Pancreas (tissue), 10 donors: ENCODE results near the gene WDR33. TPM values are rescaled to one million over a fixed set of nuclear protein-coding genes. Genes with fewer than 3 reads are reported as not detected.

Experiments
- ATAC-seq, 4 donors: fragments of 200-7000 bp; cut with Tn5 transposase; one replicate each; pipeline versions ENCODE4 v1.8.0 to v1.9.1; 2020; ENCODE audit warnings: mild to moderate bottlenecking in 4 of 4, moderate library complexity in 4 of 4
- DNase-seq, 6 donors: peaks; one replicate each; pipeline ENCODE4 v3.0.0-alpha.2; 2020
- FAIRE-seq: peaks from 2 replicates; lab custom pipeline; 2012; peaks lifted over from hg19 to GRCh38; lab: Jason Lieb, UNC
- H3K27ac ChIP-seq, 4 donors: fragments of 200-600 bp; sonication (generic); 1 replicate in 3 of 4; 2 replicates in 1 of 4; pipeline versions ENCODE4 v1.5.0 to v1.8.0; 2020
- H3K27me3 ChIP-seq, 4 donors: fragments of 200-600 bp; one replicate each; pipeline ENCODE4 v1.8.0; 2021
- H3K36me3 ChIP-seq, 3 donors: fragments of 200-600 bp; sonication (generic) in 1 of 3; one replicate each; pipeline versions ENCODE4 v1.5.0 to v1.8.0; 2020 to 2021
- H3K4me1 ChIP-seq, 3 donors: fragments of 200-600 bp; one replicate each; pipeline ENCODE4 v1.8.0; 2021
- H3K4me3 ChIP-seq, 4 donors: fragments of 200-600 bp; sonication (generic) in 2 of 4; one replicate each; pipeline versions ENCODE4 v1.5.0 to v1.8.0; 2020 to 2021
- H3K9me3 ChIP-seq, 4 donors: fragments of 200-600 bp; one replicate each; pipeline ENCODE4 v1.8.0; 2021
- WGBS, 2 donors: extraction: QIAGEN DNeasy Blood & Tissue Kit; methylation state at CpG; one replicate each; pipeline ENCODE4 v1.1.7; 2013; 5-methylcytosine and 5-hydroxymethylcytosine counted together
- intact Hi-C, 3 donors: fragments of 100-400 bp; cut with DNase I; formaldehyde crosslinking; loops; one replicate each; pipeline versions ENCODE4 v1.11.1 to v1.14.2; 2022
- polyA plus RNA-seq, 2 donors: library from polyadenylated mRNA; stranded (reverse); fragments of 200-250 nt; gene quantifications; one replicate each; pipeline ENCODE4 v1.2.3, GENCODE V29; 2013
- total RNA-seq, 6 donors: library from RNA; stranded (reverse); fragmentation: NEBNext Ultra II Directional in 4 of 6; extraction: Animal tissue kit (Norgen Biotek cat#: 25700) in 4 of 6; gene quantifications; one replicate each; pipeline versions ENCODE4 v1.2.1 to v1.2.4, GENCODE V29; 2021 to 2023
- TF ChIP-seq, protein P1 (sequence below), 4 donors: fragments of 200-600 bp; sonication (generic) in 3 of 4; IDR thresholded peaks; one replicate each; pipeline versions ENCODE4 v1.5.0 to v1.8.0; 2021; ENCODE audit warnings: antibody characterized with exemption in 4 of 4
- donor health status: healthy with polysubstance abuse.
- donor health status: DM: no; HTN: no; CAD: no; lungs with moderate emphysema.
- donor health status: DM: no; HTN: no; CAD: no.
- donor health status: control.
- donor health status: control.
- donor health status: Bipolar disorder and iron deficiency.
- donor health status: DM: yes; HTN: yes; CAD: no.
- donor health status: DM: no; HTN: no; CAD: no.
- donor health status: DM: no; HTN: no; CAD: no.
- donor health status: DM: yes; HTN: yes; CAD: no.

Gene WDR33
- total and polyA plus RNA-seq, 8 donors, result 8.9 to 29.6 (median 17.7) TPM

- Histone ChIP-seq H3K4me1 (peaks cover 3 to 19% (median 8%) of the 10 kb centered on the region in 3 donors), H3K4me3 (no peak overlapping the region), H3K36me3 (peaks cover 0 to 18% (median under 1%) of the 10 kb centered on the region in 3 donors), H3K27me3 (no peaks in the 10 kb centered on the region), H3K27ac (no peak overlapping the region), H3K9me3 (no peaks in the 10 kb centered on the region)
- TF ChIP-seq, protein P1, sequence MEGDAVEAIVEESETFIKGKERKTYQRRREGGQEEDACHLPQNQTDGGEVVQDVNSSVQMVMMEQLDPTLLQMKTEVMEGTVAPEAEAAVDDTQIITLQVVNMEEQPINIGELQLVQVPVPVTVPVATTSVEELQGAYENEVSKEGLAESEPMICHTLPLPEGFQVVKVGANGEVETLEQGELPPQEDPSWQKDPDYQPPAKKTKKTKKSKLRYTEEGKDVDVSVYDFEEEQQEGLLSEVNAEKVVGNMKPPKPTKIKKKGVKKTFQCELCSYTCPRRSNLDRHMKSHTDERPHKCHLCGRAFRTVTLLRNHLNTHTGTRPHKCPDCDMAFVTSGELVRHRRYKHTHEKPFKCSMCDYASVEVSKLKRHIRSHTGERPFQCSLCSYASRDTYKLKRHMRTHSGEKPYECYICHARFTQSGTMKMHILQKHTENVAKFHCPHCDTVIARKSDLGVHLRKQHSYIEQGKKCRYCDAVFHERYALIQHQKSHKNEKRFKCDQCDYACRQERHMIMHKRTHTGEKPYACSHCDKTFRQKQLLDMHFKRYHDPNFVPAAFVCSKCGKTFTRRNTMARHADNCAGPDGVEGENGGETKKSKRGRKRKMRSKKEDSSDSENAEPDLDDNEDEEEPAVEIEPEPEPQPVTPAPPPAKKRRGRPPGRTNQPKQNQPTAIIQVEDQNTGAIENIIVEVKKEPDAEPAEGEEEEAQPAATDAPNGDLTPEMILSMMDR (IDR thresholded peaks at IDR 0.05), result no peak
- 95% methylated on average over 5 of the region's 5 CpGs for WGBS, 2 donors
- DNase-seq (no peak), ATAC-seq (no peak), FAIRE-seq (no peak)
- intact Hi-C loops, result no loop called here
These were observed 107.7 kb downstream of the WDR33 start for GRCh38 chr2:127703282-127703681.

GRCh38 chr2:127702395-127703009 lies 108.5 kb downstream of the WDR33 start:
- no peaks in the 10 kb centered on the region for H3K9me3 ChIP-seq
- peak overlapping the region; percentile 37 to 78 (median 72) for H3K4me3 ChIP-seq
- DNase-seq (no peak), ATAC-seq (no peak), FAIRE-seq (no peak)
- TF ChIP-seq, protein P1 (IDR thresholded peaks at IDR 0.05), result no peak
- H3K4me1 ChIP-seq, result peaks cover 3 to 19% (median 8%) of the 10 kb centered on the region in 3 donors
- H3K36me3 ChIP-seq, result peaks cover 0 to 12% (median 0%) of the 10 kb centered on the region in 3 donors
- WGBS, 2 donors, result 70% methylated on average over 19 of the region's 19 CpGs
- intact Hi-C loops, result no loop called here
- H3K27ac ChIP-seq, result peak overlapping the region; percentile 91 to 99 (median 94)
- H3K27me3 ChIP-seq, result no peaks in the 10 kb centered on the region

- Histone ChIP-seq H3K27ac (peak overlapping the region; percentile 91 to 99 (median 94)), H3K9me3 (no peaks in the 10 kb centered on the region), H3K4me1 (peaks cover 3 to 19% (median 8%) of the 10 kb centered on the region in 3 donors), H3K27me3 (no peaks in the 10 kb centered on the region), H3K4me3 (peak overlapping the region; percentile 37 to 78 (median 72)), H3K36me3 (peaks cover 0 to 5% (median 0%) of the 10 kb centered on the region in 3 donors)
- WGBS, 2 donors, result 0% methylated on average over 100 to 108 of the region's 108 CpGs
- intact Hi-C loops, result no loop called here
- peak; percentile 69 to 78 (median 72) for ATAC-seq
- no peak for FAIRE-seq
- TF ChIP-seq, protein P1 (IDR thresholded peaks at IDR 0.05), result no peak
- peak; percentile 63 to 89 (median 81) for DNase-seq
These were observed 109.1 kb downstream of the WDR33 start for GRCh38 chr2:127701651-127702394.

DNA sequence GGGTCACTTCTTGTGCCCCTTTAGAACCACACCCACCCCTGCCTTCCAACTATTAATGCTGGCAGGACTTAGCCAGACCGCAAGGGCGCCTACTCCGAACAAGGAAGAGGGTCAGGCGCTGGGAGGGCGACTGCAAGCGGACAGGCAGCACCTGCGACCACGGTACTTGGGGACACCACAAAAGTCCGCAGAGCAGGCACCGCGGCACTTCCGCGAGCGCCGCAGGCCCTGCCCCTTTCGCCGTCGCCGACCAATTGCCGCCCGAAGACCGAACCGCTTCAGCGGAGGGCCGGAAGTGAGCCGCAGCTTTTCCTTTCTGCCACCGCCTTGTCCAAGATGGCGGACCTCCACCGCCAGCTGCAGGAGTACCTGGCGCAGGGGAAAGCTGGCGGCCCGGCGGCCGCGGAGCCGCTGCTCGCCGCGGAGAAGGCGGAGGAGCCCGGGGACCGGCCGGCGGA lies 109.7 kb downstream of the WDR33 start, which contains the start of gene SFT2D3:
TSS of gene SFT2D3 (plus strand) at position 305 of the 458 bp plus-strand sequence. CDS start at position 337, 32 bp downstream.
- TF ChIP-seq, protein P1 (IDR thresholded peaks at IDR 0.05), result no peak

More for the DNA sequence above, 109.7 kb downstream of the WDR33 start, which contains the start of gene SFT2D3:
- peaks cover 3 to 19% (median 8%) of the 10 kb centered on the region in 3 donors for H3K4me1 ChIP-seq
- no peak for FAIRE-seq
- intact Hi-C loops, result no loop called here
- peaks cover 0 to 3% (median 0%) of the 10 kb centered on the region in 3 donors for H3K36me3 ChIP-seq
- no peaks in the 10 kb centered on the region for H3K9me3 ChIP-seq
- H3K27ac ChIP-seq, result peak within 1 kb of the TSS; percentile 91 to 99 (median 94)
- 0% methylated on average over 44 of the region's 44 CpGs for WGBS, 2 donors
- no peaks in the 10 kb centered on the region for H3K27me3 ChIP-seq
- peak; percentile 92 to 96 (median 93) for ATAC-seq
- DNase-seq, result peak; percentile 91 to 97 (median 93)
- peak within 1 kb of the TSS; percentile 37 to 78 (median 72) for H3K4me3 ChIP-seq
